PFSK-1 (cell line): ENCODE measurements around the gene HSPG2. TPM values are rescaled to one million over a fixed set of nuclear protein-coding genes. Genes with fewer than 3 reads are reported as not detected.
"Not testable (repeated sequence)": the region's sequence is repeated elsewhere in the genome, so short reads cannot be mapped to it uniquely, and the experiment has no call there.

Source experiments
- FOXP2 ChIP-seq: optimal IDR thresholded peaks from 2 replicates; pipeline ENCODE3; 2011; ENCODE audit warnings: borderline replicate concordance, control low read depth, inconsistent platforms; ENCODE audit not compliant: insufficient read depth; ENCODE audit errors: extremely low read length, extremely low read depth
- POLR2AphosphoS5 ChIP-seq: IDR thresholded peaks from 2 replicates; pipeline ENCODE4 v1.6.1; 2012; ENCODE audit warnings: low read depth, mild to moderate bottlenecking, control low read depth, low read length, moderate library complexity
- SIN3A ChIP-seq: IDR thresholded peaks from 2 replicates; pipeline ENCODE4 v1.6.1; 2012; ENCODE audit warnings: mild to moderate bottlenecking, low read length, moderate library complexity, borderline replicate concordance; ENCODE audit not compliant: insufficient read depth
- TAF1 ChIP-seq: IDR thresholded peaks from 2 replicates; pipeline ENCODE4 v1.6.1; 2012; ENCODE audit warnings: low read length, control low read depth, borderline replicate concordance; ENCODE audit not compliant: insufficient read depth
- polyA plus RNA-seq: library from polyadenylated mRNA; unstranded; fragments of >200 nt; gene quantifications from one replicate; pipeline ENCODE4 v1.2.1, GENCODE V29; 2012; ENCODE audit warnings: low read depth, missing spikeins; ENCODE audit not compliant: insufficient read length
- TF ChIP-seq, protein P1 (sequence below), 2 experiments: IDR thresholded peaks; 2 replicates each; pipeline versions ENCODE4 v1.6.1 to v1.8.0; 2011 to 2012; ENCODE audit warnings: low read depth in 2 of 2, low read length in 2 of 2, control low read depth in 1 of 2, inconsistent platforms in 1 of 2, mild to moderate bottlenecking in 1 of 2, moderate library complexity in 1 of 2; ENCODE audit not compliant: insufficient read depth in 1 of 2

Gene HSPG2
- polyA plus RNA-seq, result 23.3 TPM

DNA sequence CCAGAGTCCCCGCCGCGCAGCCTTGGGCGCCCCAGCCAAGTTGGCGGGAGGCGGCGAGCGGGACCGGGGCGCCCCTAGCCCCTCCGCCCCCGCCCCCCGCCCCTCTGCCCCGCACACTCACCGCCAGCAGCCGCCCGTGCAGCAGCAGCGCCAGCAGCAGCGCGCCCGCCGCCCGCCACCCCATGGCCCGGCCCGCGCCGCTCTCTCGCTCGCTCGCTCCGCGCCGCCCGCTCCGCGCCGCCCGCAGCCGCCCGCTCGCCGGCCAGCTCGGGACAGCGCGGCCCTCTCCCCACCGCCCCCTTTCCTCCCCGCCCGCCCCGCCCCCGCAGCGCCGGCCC, at the start of gene HSPG2:
HSPG2 (minus strand) TSS at position 277 of the 338 bp plus-strand sequence; CDS start at position 184, 93 bp downstream.
- TF ChIP-seq, protein P1, sequence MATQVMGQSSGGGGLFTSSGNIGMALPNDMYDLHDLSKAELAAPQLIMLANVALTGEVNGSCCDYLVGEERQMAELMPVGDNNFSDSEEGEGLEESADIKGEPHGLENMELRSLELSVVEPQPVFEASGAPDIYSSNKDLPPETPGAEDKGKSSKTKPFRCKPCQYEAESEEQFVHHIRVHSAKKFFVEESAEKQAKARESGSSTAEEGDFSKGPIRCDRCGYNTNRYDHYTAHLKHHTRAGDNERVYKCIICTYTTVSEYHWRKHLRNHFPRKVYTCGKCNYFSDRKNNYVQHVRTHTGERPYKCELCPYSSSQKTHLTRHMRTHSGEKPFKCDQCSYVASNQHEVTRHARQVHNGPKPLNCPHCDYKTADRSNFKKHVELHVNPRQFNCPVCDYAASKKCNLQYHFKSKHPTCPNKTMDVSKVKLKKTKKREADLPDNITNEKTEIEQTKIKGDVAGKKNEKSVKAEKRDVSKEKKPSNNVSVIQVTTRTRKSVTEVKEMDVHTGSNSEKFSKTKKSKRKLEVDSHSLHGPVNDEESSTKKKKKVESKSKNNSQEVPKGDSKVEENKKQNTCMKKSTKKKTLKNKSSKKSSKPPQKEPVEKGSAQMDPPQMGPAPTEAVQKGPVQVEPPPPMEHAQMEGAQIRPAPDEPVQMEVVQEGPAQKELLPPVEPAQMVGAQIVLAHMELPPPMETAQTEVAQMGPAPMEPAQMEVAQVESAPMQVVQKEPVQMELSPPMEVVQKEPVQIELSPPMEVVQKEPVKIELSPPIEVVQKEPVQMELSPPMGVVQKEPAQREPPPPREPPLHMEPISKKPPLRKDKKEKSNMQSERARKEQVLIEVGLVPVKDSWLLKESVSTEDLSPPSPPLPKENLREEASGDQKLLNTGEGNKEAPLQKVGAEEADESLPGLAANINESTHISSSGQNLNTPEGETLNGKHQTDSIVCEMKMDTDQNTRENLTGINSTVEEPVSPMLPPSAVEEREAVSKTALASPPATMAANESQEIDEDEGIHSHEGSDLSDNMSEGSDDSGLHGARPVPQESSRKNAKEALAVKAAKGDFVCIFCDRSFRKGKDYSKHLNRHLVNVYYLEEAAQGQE (IDR thresholded peaks at IDR 0.05; ENCODE audit: insufficient read depth in 1 of 2, low read depth in 2 of 2, low read length in 2 of 2), result no peak
- no peak for TF ChIP-seq TAF1
- TF ChIP-seq FOXP2, result no peak
- no peak for TF ChIP-seq POLR2AphosphoS5
- TF ChIP-seq SIN3A, result no peak

DNA sequence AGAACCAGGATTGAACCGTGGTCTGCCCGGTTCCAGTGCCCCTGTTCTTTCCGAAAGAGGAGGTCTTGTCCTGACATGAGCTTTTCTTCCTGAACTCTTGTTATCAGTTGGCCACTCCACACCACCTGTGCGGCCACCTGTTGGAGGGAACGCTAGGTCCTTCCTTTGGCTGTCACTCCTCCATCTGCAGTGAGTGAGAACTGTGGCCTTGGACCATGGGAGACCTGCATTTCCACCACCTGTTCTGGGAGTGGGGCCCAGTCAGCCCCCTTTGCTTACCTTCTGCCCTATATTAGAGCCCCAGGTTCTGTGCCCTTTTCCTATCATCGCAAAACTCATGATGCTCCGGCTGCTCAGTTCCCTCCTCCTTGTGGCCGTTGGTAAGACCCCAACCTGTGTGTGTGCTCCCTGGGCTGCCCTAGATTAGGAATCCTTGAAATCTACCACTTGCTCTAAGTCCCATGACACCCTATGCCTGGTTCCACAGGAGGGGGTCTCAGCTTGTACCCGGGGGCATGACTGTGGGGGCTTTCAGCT, 39.7 kb upstream of the HSPG2 start, which contains the start of gene CELA3B:
CELA3B (plus strand) TSS at position 320 of the 537 bp plus-strand sequence; CDS start at position 338, 18 bp downstream.
- TF ChIP-seq FOXP2, SIN3A, POLR2AphosphoS5: not testable (repeated sequence)

DNA sequence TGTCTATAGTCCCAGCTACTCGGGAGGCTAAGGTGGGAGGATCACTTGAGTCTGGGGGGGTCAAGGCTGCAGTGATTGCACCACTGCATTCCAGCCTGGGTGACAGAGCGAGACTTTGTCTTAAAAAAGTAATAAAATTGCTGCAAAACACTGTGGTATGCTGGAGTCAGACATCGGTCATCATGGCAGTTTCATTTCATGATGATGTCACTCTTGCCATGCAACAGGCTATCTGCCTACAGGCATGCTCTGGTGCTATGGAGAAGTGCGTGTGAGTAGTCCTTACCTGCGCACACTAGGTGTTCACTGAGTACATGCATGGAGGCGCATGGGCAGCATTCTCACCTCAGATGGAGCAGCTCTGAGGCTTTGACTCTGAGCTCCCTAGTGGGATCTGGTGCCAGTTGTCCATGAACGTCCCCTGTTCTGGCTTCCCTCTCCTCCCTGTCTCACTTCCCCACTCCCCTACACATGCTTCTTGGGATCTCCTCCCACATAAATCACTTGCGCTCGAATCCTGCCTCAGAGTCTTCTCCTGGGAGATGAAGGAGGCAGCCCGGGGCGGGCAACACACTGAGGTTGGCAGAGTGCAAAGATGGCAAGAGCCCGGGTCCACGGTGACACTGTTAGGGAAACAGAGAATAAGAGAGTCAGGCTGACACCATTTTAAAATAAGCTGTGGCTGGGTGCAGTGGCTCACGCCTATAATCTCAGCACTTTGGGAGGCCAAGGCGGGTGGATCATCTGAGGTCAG, 29.3 kb upstream of the HSPG2 start:
- TF ChIP-seq, protein P1 (IDR thresholded peaks at IDR 0.05; ENCODE audit: insufficient read depth in 1 of 2, low read depth in 2 of 2, low read length in 2 of 2), result no peak
- TF ChIP-seq FOXP2, result no peak
- no peak for TF ChIP-seq SIN3A
- no peak for TF ChIP-seq TAF1
- no peak for TF ChIP-seq POLR2AphosphoS5

DNA sequence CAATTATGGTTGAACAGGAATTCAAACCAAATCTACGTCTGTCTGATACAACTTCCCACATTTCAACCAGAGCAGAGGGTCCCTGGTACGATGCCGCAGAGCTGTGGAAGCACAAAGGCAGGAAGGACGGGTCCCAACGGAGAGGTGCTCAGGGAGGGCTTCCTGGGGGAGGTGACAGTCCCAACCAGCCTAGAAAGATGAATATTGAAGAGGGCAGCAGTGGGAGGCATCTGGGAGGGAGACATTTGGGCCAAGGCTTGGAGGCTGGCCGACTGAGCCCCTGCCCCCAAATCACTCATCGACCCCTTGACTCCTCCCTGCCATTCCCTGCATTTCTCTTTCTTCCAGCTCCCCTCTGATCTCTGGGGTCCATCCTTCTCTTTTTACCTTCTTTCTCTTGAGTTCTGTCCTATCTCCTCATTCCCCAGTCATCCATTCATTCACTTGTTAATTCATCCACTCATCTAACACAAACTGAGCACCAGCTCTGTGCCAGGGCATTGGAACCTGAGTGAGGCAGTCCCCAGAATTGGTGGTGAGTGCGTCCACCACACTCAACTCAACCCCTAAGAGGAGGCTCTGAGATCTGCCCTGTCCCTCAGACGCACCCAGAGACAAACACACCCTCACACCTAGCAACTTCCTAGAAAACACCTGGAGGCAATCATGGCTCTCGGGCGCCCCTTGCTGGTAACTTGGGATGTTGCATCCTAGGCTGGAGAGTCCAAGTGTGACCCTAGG, 26.5 kb upstream of the HSPG2 start:
- no peak for TF ChIP-seq SIN3A
- TF ChIP-seq, protein P1 (IDR thresholded peaks at IDR 0.05; ENCODE audit: insufficient read depth in 1 of 2, low read depth in 2 of 2, low read length in 2 of 2), result peak in 1 of 2 experiments; percentile 62; a peak in 1 of 4 replicates

DNA sequence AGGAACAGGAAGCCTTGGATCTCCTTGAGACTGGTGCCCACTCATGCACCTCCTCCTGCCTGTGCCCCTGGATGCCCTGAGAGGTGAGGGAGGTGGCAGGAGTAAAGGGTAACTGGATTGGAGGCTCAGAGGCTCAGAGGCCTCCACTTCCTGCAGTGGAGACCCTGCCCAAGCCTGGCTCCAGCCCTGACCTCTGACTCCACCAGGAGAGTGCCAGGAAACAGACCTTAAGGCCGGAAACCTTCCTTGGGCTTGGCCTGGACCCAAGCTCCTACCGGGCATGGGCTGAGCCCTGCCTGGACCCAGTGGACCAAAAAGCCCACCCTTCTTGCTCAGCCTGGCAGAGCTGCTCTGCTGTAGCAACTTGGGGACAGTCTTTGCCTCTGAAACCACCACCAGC, 24.7 kb upstream of the HSPG2 start:
- TF ChIP-seq TAF1 (no peak), POLR2AphosphoS5 (no peak), FOXP2 (no peak), SIN3A (no peak)
- TF ChIP-seq, protein P1 (IDR thresholded peaks at IDR 0.05; ENCODE audit: insufficient read depth in 1 of 2, low read depth in 2 of 2, low read length in 2 of 2), result no peak
